AG04450 (cell line): ENCODE results near the gene LURAP1L. TPM values are rescaled to one million over a fixed set of nuclear protein-coding genes. Genes with fewer than 3 reads are reported as not detected.

Experiments used
- CTCF ChIA-PET: fragments of 300-600, 350-600 bp; formaldehyde crosslinking; extraction: SDS; loops from one replicate; lab custom pipeline; 2022; ENCODE audit warnings: antibody characterized with exemption, inconsistent platforms; lab: Charles Lee
- POLR2A ChIA-PET: fragments of 350-600 bp; formaldehyde crosslinking; extraction: SDS; loops from one replicate; lab custom pipeline; 2021; ENCODE audit warnings: antibody characterized with exemption, inconsistent platforms; lab: Yijun Ruan, JAX
- DNase-seq: peaks from one replicate; pipeline ENCODE4 v3.0.0-alpha.2; 2011; ENCODE audit warnings: low read depth, low spot score
- H3K27ac ChIP-seq: one replicate; pipeline ENCODE4 v1.5.1; 2012; ENCODE audit warnings: low read depth, low read length, control low read depth
- H3K27me3 ChIP-seq: one replicate; pipeline ENCODE4 v1.6.0; 2012; ENCODE audit warnings: low read length; ENCODE audit not compliant: control insufficient read depth, insufficient read depth
- H3K4me3 ChIP-seq: 2 replicates; pipeline ENCODE4 v1.5.1; 2011; ENCODE audit warnings: mild to moderate bottlenecking, low read depth, low read length, control low read depth
- H3K9me3 ChIP-seq: 2 replicates; pipeline ENCODE4 v1.5.1; 2012; ENCODE audit warnings: low read length; ENCODE audit not compliant: control insufficient read depth, insufficient read depth
- polyA plus RNA-seq: library from polyadenylated mRNA; depleted of rRNA; stranded (reverse); fragments of >200 nt; gene quantifications from 2 replicates; pipeline ENCODE4 v1.2.3, GENCODE V29; 2011
- TF ChIP-seq, protein P1 (sequence below): IDR thresholded peaks from 2 replicates; pipeline ENCODE4 v1.5.1; 2011; ENCODE audit warnings: low read depth, low read length, control low read depth, inconsistent platforms

LURAP1L gene
- polyA plus RNA-seq, 1 experiment: 51.4 TPM

DNA sequence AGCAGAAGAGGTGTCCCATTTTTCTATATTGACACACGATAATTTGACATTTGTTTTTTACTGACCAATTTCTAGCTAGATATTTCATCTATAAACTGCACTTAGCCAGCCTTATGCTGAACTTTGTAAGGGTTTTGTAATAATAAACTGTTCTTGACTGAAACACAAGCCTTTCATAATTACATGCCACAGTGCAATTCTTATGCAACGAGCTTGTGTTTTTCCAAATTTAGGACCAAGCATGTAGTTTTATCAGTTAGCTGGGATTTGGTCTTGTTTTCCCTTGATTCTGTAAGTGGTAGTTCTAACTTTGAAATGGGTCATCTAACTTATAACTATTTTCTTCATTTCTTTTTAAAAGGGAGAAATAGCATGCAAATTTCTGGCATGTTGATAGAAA is 1.3 kb upstream of the LURAP1L start:
- peaks cover 4% of the 10 kb centered on the region; the same call in 1 of the 2 replicates for H3K9me3 ChIP-seq
- H3K4me3 ChIP-seq: no peak overlapping the region
- POLR2A ChIA-PET: no interaction called here
- no peak for DNase-seq
- TF ChIP-seq, protein P1, sequence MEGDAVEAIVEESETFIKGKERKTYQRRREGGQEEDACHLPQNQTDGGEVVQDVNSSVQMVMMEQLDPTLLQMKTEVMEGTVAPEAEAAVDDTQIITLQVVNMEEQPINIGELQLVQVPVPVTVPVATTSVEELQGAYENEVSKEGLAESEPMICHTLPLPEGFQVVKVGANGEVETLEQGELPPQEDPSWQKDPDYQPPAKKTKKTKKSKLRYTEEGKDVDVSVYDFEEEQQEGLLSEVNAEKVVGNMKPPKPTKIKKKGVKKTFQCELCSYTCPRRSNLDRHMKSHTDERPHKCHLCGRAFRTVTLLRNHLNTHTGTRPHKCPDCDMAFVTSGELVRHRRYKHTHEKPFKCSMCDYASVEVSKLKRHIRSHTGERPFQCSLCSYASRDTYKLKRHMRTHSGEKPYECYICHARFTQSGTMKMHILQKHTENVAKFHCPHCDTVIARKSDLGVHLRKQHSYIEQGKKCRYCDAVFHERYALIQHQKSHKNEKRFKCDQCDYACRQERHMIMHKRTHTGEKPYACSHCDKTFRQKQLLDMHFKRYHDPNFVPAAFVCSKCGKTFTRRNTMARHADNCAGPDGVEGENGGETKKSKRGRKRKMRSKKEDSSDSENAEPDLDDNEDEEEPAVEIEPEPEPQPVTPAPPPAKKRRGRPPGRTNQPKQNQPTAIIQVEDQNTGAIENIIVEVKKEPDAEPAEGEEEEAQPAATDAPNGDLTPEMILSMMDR: no peak
- H3K27ac ChIP-seq: no peak overlapping the region
- no peaks in the 10 kb centered on the region for H3K27me3 ChIP-seq
- CTCF ChIA-PET: interaction anchor here (0.8 to 2.3 kb wide), 5 partner anchors 19 to 261 kb away, joined by 3 to 8 read pairs (median 4); no protein-coding TSS in a partner anchor

DNA sequence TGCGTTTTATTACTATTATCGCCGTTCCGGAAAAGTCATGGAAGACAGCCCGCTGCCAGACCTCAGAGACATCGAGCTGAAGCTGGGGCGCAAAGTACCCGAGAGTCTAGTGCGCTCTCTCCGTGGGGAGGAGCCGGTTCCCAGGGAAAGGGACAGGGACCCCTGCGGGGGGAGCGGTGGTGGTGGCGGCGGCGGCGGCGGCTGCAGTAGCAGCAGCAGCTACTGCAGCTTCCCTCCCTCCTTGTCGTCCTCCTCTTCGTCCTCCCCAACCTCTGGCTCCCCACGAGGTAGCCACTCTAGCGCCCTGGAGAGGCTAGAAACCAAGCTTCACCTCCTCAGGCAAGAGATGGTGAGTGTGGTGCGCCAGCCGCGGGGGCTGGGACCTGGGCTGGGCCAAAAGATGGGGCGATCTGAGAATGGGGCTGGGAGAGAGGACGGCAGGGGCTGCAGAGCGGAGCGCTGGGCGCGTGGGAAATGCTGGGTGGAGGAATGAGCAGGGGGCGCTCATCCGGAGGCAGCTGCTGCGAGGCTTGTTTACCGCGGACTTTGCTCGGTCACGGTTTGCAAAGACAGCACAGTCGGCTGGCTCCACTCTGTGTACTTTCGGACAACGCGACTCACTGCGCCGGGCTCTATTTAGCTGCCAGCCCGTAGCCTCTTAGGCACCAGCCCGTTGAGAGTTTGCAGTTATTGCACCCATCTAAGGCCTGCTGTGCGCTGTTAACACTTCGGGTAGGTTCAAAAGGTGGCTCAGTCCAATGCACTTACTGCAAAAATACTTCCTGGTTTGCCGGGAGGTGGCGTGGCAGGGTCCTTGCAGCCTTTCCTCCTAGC is 1.1 kb downstream of the LURAP1L start:
- H3K27me3 ChIP-seq: no peaks in the 10 kb centered on the region
- DNase-seq: peak; percentile 76
- peaks cover 4% of the 10 kb centered on the region; the same call in 1 of the 2 replicates for H3K9me3 ChIP-seq
- POLR2A ChIA-PET: interaction anchor here (0.8 to 3.0 kb wide), 10 partner anchors 9 to 109 kb away, joined by 3 to 28 read pairs (median 5); no protein-coding TSS in a partner anchor
- peak overlapping the region; percentile 90 for H3K4me3 ChIP-seq
- H3K27ac ChIP-seq: peak overlapping the region; percentile 89
- CTCF ChIA-PET: interaction anchor here (0.6 to 2.8 kb wide), 24 partner anchors 9 to 1586 kb away, joined by 3 to 20 read pairs (median 5); no protein-coding TSS in a partner anchor
- TF ChIP-seq, protein P1: peak; percentile 59

DNA sequence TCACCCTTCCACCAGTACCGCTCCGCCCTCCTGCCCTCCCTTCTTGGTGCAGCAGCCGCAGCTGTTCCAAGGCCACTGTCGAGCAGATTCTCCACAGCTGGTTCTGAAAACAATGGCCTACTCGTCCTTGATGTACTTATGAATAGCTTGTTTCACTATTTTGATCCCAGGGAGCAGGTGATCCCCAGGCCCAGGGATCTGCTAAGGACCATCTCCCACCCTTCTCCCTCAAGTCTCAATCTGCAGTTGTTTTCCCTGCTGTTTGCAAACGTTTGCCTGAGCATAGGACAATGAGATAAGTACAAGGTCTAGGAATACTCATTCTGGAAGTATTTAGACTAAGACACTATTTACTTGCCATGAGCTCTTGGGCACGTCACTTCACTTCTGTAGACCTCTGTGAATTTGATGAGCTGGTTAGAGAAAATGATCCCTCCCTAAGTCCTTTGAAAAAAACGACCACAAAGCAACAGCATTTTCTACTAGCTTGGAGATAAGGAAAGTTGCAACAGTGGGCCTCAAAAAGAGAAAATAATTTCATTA is 1.8 kb downstream of the LURAP1L start:
- no peaks in the 10 kb centered on the region for H3K27me3 ChIP-seq
- ChIA-PET CTCF (interaction anchor here (0.6 to 2.8 kb wide), 21 partner anchors 9 to 312 kb away, joined by 3 to 20 read pairs (median 5); no protein-coding TSS in a partner anchor), POLR2A (interaction anchor here (0.9 to 3.0 kb wide), 9 partner anchors 8 to 108 kb away, joined by 3 to 28 read pairs (median 6); no protein-coding TSS in a partner anchor)
- peaks cover 4% of the 10 kb centered on the region; the same call in 1 of the 2 replicates for H3K9me3 ChIP-seq
- TF ChIP-seq, protein P1: no peak
- peak overlapping the region; percentile 90 for H3K4me3 ChIP-seq
- no peak for DNase-seq
- peak overlapping the region; percentile 89 for H3K27ac ChIP-seq

DNA sequence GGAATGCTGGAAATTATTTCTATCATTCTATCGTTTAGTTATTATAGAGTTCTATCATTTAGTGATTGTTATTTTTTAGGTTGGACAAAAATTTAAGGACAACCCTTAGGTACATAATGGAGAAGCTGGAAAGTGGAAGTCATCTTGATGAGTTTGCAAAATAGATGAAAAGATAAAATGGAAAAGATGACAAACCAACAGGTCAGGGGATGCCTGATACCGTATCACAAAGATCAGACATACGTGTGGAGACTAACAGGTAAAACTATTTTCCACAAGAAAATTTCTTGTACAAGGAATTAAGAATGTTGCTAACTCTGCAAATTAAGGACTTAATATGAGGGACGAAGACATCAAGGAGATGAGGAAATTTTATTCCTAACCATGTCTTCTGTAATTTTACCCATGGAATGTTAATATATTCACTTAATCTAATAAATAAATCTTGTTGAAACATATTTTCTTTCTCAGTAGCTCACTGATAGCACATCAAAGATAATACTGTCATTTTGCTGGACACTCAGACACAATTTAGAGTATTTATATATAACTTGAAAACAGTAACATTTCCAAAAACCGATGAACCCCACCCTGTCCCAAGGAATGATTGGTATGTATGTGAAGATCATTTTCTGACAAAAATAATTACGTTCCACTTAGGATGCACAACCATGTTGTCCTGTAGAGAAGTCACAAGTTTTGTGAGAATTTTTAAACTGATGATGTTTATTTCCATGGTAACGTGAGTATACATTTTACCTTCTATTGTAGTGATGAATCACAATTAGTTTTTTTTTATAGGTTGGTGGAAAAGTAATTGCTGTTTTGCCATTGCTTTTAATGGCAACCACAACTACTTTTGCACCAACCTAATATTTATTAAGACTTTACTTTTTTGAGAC is 2.6 kb downstream of the LURAP1L start:
- Histone ChIP-seq H3K4me3 (peak overlapping the region; percentile 90), H3K27ac (no peak overlapping the region), H3K27me3 (no peaks in the 10 kb centered on the region), H3K9me3 (peaks cover 4% of the 10 kb centered on the region; the same call in 1 of the 2 replicates)
- TF ChIP-seq, protein P1: no peak
- ChIA-PET POLR2A (interaction anchor here (0.9 to 3.0 kb wide), 6 partner anchors 8 to 107 kb away, joined by 3 to 28 read pairs (median 9); no protein-coding TSS in a partner anchor), CTCF (interaction anchor here (0.8 to 2.8 kb wide), 15 partner anchors 8 to 311 kb away, joined by 3 to 20 read pairs (median 7); no protein-coding TSS in a partner anchor)
- no peak for DNase-seq
